SK-N-SH treated with all-trans-retinoic acid at 6 μM for 48 hours (cell line): ENCODE results near the gene KDELR3.
A peak's percentile ranks its signal among the peaks of the same experiment; 100 is the strongest.

Experiments used
- ATAC-seq: fragments of 200-7000 bp; cut with Tn5 transposase; 3 replicates; pipeline ENCODE4 v1.9.1; 2020; ENCODE audit warnings: mild to moderate bottlenecking, moderate library complexity
- BACH2 ChIP-seq: fragments of 250-450 bp; sonication (Bioruptor Pico); IDR thresholded peaks from 2 replicates; pipeline ENCODE4 v1.9.0; 2021; ENCODE audit warnings: mild to moderate bottlenecking, borderline replicate concordance
- CSDC2 ChIP-seq: fragments of 250-450 bp; sonication (Bioruptor Pico); IDR thresholded peaks from 2 replicates; pipeline ENCODE4 v1.5.0; 2020; ENCODE audit warnings: mild to moderate bottlenecking, moderate library complexity
- ESRRG ChIP-seq: fragments of 250-450 bp; sonication (Bioruptor Pico); IDR thresholded peaks from 2 replicates; pipeline ENCODE4 v1.6.1; 2021; ENCODE audit warnings: mild to moderate bottlenecking
- GLIS3 ChIP-seq: fragments of 250-450 bp; sonication (Bioruptor Pico); IDR thresholded peaks from 2 replicates; pipeline ENCODE4 v1.5.0; 2020; ENCODE audit warnings: mild to moderate bottlenecking, moderate library complexity
- ISL1 ChIP-seq: fragments of 250-450 bp; sonication (Bioruptor Pico); IDR thresholded peaks from 2 replicates; pipeline ENCODE4 v2.1.2; 2022; ENCODE audit warnings: mild to moderate bottlenecking, moderate library complexity
- OSR1 ChIP-seq: fragments of 250-450 bp; sonication (Bioruptor Pico); IDR thresholded peaks from 2 replicates; pipeline ENCODE4 v1.8.0; 2022; ENCODE audit warnings: moderate library complexity, mild to moderate bottlenecking, inconsistent platforms
- POU6F1 ChIP-seq: fragments of 250-450 bp; sonication (Bioruptor Pico); IDR thresholded peaks from 2 replicates; pipeline ENCODE4 v1.8.0; 2021; ENCODE audit warnings: low read depth, mild to moderate bottlenecking, moderate library complexity, borderline replicate concordance
- PPARA ChIP-seq: fragments of 250-450 bp; sonication (Bioruptor Pico); IDR thresholded peaks from 2 replicates; pipeline ENCODE4 v1.5.0; 2020; ENCODE audit warnings: mild to moderate bottlenecking, borderline replicate concordance
- RARB ChIP-seq: fragments of 250-450 bp; sonication (Bioruptor Pico); IDR thresholded peaks from 2 replicates; pipeline ENCODE4 v1.8.0; 2021; ENCODE audit warnings: mild to moderate bottlenecking, moderate library complexity
- SNAI2 ChIP-seq: fragments of 250-450 bp; sonication (Bioruptor Pico); IDR thresholded peaks from 2 replicates; pipeline ENCODE4 v1.5.0; 2020; ENCODE audit warnings: mild to moderate bottlenecking, moderate library complexity
- TCF4 ChIP-seq: fragments of 250-450 bp; sonication (Bioruptor Pico); IDR thresholded peaks from 2 replicates; pipeline ENCODE4 v1.8.0; 2021; ENCODE audit warnings: mild to moderate bottlenecking, moderate library complexity, borderline replicate concordance
- TOX ChIP-seq: fragments of 250-450 bp; sonication (Bioruptor Pico); IDR thresholded peaks from 2 replicates; pipeline ENCODE4 v1.8.0; 2021; ENCODE audit warnings: mild to moderate bottlenecking, moderate library complexity, borderline replicate concordance
- ZC3H10 ChIP-seq: fragments of 250-450 bp; sonication (Bioruptor Pico); IDR thresholded peaks from 2 replicates; pipeline ENCODE4 v1.5.1; 2021; ENCODE audit warnings: mild to moderate bottlenecking, moderate library complexity
- ZFP3 ChIP-seq: fragments of 250-450 bp; sonication (Bioruptor Pico); IDR thresholded peaks from 2 replicates; pipeline ENCODE4 v1.5.0; 2020; ENCODE audit warnings: mild to moderate bottlenecking, moderate library complexity
- ZFP30 ChIP-seq: fragments of 450-650 bp; formaldehyde crosslinking; IDR thresholded peaks from 2 replicates; pipeline ENCODE4 v1.5.0; 2022; ENCODE audit warnings: mild to moderate bottlenecking, moderate library complexity
- ZNF70 ChIP-seq: fragments of 450-650 bp; formaldehyde crosslinking; IDR thresholded peaks from 2 replicates; pipeline ENCODE4 v1.5.0; 2020; ENCODE audit warnings: mild to moderate bottlenecking, moderate library complexity
- ZNF8 ChIP-seq: fragments of 450-650 bp; formaldehyde crosslinking; IDR thresholded peaks from 2 replicates; pipeline ENCODE4 v1.5.0; 2020; ENCODE audit warnings: mild to moderate bottlenecking, moderate library complexity
- TF ChIP-seq, protein P1 (sequence below): fragments of 250-450 bp; sonication (Bioruptor Pico); IDR thresholded peaks from 2 replicates; pipeline ENCODE4 v1.8.0; 2020; ENCODE audit warnings: mild to moderate bottlenecking, moderate library complexity, borderline replicate concordance
- TF ChIP-seq, protein P2 (sequence below): fragments of 250-450 bp; sonication (Bioruptor Pico); IDR thresholded peaks from 2 replicates; pipeline ENCODE4 v1.5.0; 2020; ENCODE audit warnings: mild to moderate bottlenecking, moderate library complexity
- TF ChIP-seq, protein P3 (sequence below): fragments of 250-450 bp; sonication (Bioruptor Pico); IDR thresholded peaks from 2 replicates; pipeline ENCODE4 v1.5.1; 2020; ENCODE audit warnings: low read depth, mild to moderate bottlenecking, moderate library complexity
- TF ChIP-seq, protein P4 (sequence below): fragments of 250-450 bp; sonication (Bioruptor Pico); IDR thresholded peaks from 2 replicates; pipeline ENCODE4 v1.5.1; 2021; ENCODE audit warnings: mild to moderate bottlenecking, moderate library complexity

Gene KDELR3

GRCh38 chr22:38467904-38468442 lies at the start of gene KDELR3:
Gene KDELR3, plus strand, starts transcription at chr22:38468096. Its CDS starts 138 bp downstream, at chr22:38468234.
- peak; percentile 90 for ATAC-seq
- TF ChIP-seq RARB (CRISPR knock-in tag) (no peak), ZC3H10 (CRISPR knock-in tag) (no peak), ISL1 (no peak), ZFP30 (CRISPR knock-in tag) (no peak), OSR1 (CRISPR knock-in tag) (no peak), ZFP3 (CRISPR knock-in tag) (no peak), ZNF70 (CRISPR knock-in tag) (no peak), BACH2 (CRISPR knock-in tag) (no peak), POU6F1 (no peak), ESRRG (no peak), TCF4 (no peak), CSDC2 (no peak), ZNF8 (no peak)
- TF ChIP-seq, protein P1, sequence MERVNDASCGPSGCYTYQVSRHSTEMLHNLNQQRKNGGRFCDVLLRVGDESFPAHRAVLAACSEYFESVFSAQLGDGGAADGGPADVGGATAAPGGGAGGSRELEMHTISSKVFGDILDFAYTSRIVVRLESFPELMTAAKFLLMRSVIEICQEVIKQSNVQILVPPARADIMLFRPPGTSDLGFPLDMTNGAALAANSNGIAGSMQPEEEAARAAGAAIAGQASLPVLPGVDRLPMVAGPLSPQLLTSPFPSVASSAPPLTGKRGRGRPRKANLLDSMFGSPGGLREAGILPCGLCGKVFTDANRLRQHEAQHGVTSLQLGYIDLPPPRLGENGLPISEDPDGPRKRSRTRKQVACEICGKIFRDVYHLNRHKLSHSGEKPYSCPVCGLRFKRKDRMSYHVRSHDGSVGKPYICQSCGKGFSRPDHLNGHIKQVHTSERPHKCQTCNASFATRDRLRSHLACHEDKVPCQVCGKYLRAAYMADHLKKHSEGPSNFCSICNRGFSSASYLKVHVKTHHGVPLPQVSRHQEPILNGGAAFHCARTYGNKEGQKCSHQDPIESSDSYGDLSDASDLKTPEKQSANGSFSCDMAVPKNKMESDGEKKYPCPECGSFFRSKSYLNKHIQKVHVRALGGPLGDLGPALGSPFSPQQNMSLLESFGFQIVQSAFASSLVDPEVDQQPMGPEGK (CRISPR knock-in tag), result no peak
- TF ChIP-seq, protein P2, sequence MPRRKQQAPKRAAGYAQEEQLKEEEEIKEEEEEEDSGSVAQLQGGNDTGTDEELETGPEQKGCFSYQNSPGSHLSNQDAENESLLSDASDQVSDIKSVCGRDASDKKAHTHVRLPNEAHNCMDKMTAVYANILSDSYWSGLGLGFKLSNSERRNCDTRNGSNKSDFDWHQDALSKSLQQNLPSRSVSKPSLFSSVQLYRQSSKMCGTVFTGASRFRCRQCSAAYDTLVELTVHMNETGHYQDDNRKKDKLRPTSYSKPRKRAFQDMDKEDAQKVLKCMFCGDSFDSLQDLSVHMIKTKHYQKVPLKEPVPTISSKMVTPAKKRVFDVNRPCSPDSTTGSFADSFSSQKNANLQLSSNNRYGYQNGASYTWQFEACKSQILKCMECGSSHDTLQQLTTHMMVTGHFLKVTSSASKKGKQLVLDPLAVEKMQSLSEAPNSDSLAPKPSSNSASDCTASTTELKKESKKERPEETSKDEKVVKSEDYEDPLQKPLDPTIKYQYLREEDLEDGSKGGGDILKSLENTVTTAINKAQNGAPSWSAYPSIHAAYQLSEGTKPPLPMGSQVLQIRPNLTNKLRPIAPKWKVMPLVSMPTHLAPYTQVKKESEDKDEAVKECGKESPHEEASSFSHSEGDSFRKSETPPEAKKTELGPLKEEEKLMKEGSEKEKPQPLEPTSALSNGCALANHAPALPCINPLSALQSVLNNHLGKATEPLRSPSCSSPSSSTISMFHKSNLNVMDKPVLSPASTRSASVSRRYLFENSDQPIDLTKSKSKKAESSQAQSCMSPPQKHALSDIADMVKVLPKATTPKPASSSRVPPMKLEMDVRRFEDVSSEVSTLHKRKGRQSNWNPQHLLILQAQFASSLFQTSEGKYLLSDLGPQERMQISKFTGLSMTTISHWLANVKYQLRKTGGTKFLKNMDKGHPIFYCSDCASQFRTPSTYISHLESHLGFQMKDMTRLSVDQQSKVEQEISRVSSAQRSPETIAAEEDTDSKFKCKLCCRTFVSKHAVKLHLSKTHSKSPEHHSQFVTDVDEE, result no peak
- TF ChIP-seq, protein P3, sequence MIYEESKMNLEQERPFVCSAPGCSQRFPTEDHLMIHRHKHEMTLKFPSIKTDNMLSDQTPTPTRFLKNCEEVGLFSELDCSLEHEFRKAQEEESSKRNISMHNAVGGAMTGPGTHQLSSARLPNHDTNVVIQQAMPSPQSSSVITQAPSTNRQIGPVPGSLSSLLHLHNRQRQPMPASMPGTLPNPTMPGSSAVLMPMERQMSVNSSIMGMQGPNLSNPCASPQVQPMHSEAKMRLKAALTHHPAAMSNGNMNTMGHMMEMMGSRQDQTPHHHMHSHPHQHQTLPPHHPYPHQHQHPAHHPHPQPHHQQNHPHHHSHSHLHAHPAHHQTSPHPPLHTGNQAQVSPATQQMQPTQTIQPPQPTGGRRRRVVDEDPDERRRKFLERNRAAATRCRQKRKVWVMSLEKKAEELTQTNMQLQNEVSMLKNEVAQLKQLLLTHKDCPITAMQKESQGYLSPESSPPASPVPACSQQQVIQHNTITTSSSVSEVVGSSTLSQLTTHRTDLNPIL (CRISPR knock-in tag), result no peak

GRCh38 chr22:38418589-38418988 lies 49.3 kb upstream of the KDELR3 start:
- TF ChIP-seq OSR1 (CRISPR knock-in tag), result no peak
- no peak for TF ChIP-seq BACH2 (CRISPR knock-in tag)
- TF ChIP-seq ZFP30 (CRISPR knock-in tag), result no peak
- no peak for TF ChIP-seq ESRRG
- TF ChIP-seq RARB (CRISPR knock-in tag), result no peak
- TF ChIP-seq, protein P4, sequence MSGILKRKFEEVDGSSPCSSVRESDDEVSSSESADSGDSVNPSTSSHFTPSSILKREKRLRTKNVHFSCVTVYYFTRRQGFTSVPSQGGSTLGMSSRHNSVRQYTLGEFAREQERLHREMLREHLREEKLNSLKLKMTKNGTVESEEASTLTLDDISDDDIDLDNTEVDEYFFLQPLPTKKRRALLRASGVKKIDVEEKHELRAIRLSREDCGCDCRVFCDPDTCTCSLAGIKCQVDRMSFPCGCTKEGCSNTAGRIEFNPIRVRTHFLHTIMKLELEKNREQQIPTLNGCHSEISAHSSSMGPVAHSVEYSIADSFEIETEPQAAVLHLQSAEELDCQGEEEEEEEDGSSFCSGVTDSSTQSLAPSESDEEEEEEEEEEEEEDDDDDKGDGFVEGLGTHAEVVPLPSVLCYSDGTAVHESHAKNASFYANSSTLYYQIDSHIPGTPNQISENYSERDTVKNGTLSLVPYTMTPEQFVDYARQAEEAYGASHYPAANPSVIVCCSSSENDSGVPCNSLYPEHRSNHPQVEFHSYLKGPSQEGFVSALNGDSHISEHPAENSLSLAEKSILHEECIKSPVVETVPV (CRISPR knock-in tag), result no peak
- TF ChIP-seq TCF4, result no peak
- TF ChIP-seq TOX (CRISPR knock-in tag), result no peak
- TF ChIP-seq ZFP3 (CRISPR knock-in tag), result no peak
- TF ChIP-seq, protein P1 (CRISPR knock-in tag), result no peak
- TF ChIP-seq SNAI2 (CRISPR knock-in tag), result no peak
- no peak for TF ChIP-seq GLIS3 (CRISPR knock-in tag)
- TF ChIP-seq ZNF70 (CRISPR knock-in tag), result no peak
- TF ChIP-seq, protein P3 (CRISPR knock-in tag), result no peak
- TF ChIP-seq, protein P2, result no peak
- no peak for TF ChIP-seq CSDC2
- TF ChIP-seq ZC3H10 (CRISPR knock-in tag), result no peak
- no peak for TF ChIP-seq PPARA (CRISPR knock-in tag)
- no peak for TF ChIP-seq POU6F1
- TF ChIP-seq, all 23 proteins: peak for 0
- no peak for ATAC-seq
